D721Med (cell line): ENCODE results near the gene C10orf90.

Experiments used
- DNase-seq: peaks from one replicate; pipeline ENCODE4 v3.0.0; 2011; ENCODE audit warnings: low spot score; ENCODE audit not compliant: insufficient read length
- FAIRE-seq: peaks from 2 replicates; lab custom pipeline; 2011; peaks lifted over from hg19 to GRCh38; lab: Jason Lieb, UNC
- CTCF ChIP-seq: IDR thresholded peaks from 2 replicates; pipeline ENCODE4 v1.5.1; 2012; ENCODE audit warnings: mild to moderate bottlenecking, control low read depth; ENCODE audit not compliant: insufficient read depth; ENCODE audit errors: missing control alignments

The C10orf90 gene

GRCh38 chr10:126588024-126588423 is 82.5 kb downstream of the C10orf90 start:
- FAIRE-seq, result no peak
- no peak for TF ChIP-seq CTCF
- no peak for DNase-seq

- no peak for FAIRE-seq
- DNase-seq, result no peak
- TF ChIP-seq CTCF, result no peak
Observed at GRCh38 chr10:126586878-126587277, 83.6 kb downstream of the C10orf90 start.

- no peak for FAIRE-seq
- DNase-seq, result no peak
- no peak for TF ChIP-seq CTCF
Observed at GRCh38 chr10:126586128-126586527, 84.4 kb downstream of the C10orf90 start.

- DNase-seq, result no peak
- no peak for TF ChIP-seq CTCF
- no peak for FAIRE-seq
Observed at GRCh38 chr10:126585249-126586017, 85.1 kb downstream of the C10orf90 start.

- FAIRE-seq, result no peak
- no peak for TF ChIP-seq CTCF
Observed at GRCh38 chr10:126584836-126585235, 85.7 kb downstream of the C10orf90 start.

GRCh38 chr10:126583552-126584200 is 86.8 kb downstream of the C10orf90 start:
- DNase-seq (no peak), FAIRE-seq (no peak)
- TF ChIP-seq CTCF, result no peak

More at GRCh38 chr10:126584836-126585235, 85.7 kb downstream of the C10orf90 start:
- DNase-seq, result no peak

GRCh38 chr10:126581648-126582046 is 88.8 kb downstream of the C10orf90 start:
- no peak for TF ChIP-seq CTCF
- FAIRE-seq, result no peak
- DNase-seq, result no peak
